ENCODE data around the gene TADA3.

DNA sequence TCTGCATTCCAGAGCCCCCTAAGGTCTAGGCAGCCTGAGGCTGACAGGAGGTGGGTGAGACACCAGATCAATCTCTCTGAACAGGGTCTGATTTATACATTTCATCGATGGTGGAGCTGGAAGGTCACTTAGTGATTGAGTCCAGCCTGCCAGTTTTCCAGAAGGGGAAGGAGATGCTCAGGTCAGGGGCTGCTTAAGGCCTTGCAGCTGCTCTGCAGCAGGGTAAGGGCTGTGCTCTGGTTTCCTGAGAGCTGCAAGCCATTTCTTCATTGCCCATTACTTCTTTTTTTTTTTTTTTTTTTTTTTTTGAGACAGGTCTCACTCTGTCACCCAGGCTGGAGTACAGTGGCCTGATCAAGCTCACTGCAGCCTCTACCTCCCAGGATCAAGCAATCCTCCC, 10.7 kb downstream of the TADA3 start:
- TF ChIP-seq ETV6 (CRISPR knock-in tag; IDR thresholded peaks at IDR 0.05) = no peak
- TF ChIP-seq NFATC4 (CRISPR knock-in tag; IDR thresholded peaks at IDR 0.05) = no peak
- TF ChIP-seq, protein P1, sequence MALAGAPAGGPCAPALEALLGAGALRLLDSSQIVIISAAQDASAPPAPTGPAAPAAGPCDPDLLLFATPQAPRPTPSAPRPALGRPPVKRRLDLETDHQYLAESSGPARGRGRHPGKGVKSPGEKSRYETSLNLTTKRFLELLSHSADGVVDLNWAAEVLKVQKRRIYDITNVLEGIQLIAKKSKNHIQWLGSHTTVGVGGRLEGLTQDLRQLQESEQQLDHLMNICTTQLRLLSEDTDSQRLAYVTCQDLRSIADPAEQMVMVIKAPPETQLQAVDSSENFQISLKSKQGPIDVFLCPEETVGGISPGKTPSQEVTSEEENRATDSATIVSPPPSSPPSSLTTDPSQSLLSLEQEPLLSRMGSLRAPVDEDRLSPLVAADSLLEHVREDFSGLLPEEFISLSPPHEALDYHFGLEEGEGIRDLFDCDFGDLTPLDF (CRISPR knock-in tag; IDR thresholded peaks at IDR 0.05) = no peak
- TF ChIP-seq, protein P2, sequence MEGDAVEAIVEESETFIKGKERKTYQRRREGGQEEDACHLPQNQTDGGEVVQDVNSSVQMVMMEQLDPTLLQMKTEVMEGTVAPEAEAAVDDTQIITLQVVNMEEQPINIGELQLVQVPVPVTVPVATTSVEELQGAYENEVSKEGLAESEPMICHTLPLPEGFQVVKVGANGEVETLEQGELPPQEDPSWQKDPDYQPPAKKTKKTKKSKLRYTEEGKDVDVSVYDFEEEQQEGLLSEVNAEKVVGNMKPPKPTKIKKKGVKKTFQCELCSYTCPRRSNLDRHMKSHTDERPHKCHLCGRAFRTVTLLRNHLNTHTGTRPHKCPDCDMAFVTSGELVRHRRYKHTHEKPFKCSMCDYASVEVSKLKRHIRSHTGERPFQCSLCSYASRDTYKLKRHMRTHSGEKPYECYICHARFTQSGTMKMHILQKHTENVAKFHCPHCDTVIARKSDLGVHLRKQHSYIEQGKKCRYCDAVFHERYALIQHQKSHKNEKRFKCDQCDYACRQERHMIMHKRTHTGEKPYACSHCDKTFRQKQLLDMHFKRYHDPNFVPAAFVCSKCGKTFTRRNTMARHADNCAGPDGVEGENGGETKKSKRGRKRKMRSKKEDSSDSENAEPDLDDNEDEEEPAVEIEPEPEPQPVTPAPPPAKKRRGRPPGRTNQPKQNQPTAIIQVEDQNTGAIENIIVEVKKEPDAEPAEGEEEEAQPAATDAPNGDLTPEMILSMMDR (IDR thresholded peaks at IDR 0.05) = no peak
- TF ChIP-seq, protein P3, sequence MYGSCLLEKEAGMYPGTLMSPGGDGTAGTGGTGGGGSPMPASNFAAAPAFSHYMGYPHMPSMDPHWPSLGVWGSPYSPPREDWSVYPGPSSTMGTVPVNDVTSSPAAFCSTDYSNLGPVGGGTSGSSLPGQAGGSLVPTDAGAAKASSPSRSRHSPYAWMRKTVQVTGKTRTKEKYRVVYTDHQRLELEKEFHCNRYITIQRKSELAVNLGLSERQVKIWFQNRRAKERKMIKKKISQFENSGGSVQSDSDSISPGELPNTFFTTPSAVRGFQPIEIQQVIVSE (CRISPR knock-in tag; IDR thresholded peaks at IDR 0.05; ENCODE audit: borderline replicate concordance) = no peak
